ACC112 (cell line): Measurements from ENCODE around the gene NABP1.

ENCODE experiments used
- H2AFZ ChIP-seq: fragments of 200-600 bp; sonication (generic); one replicate; pipeline ENCODE4 v1.6.0; 2017; ENCODE audit warnings: antibody characterized with exemption, low read length; ENCODE audit not compliant: unreplicated experiment
- H3K27ac ChIP-seq: fragments of 200-600 bp; sonication (generic); 2 replicates; pipeline ENCODE4 v1.5.1; 2014; ENCODE audit warnings: low read depth, mild to moderate bottlenecking, antibody characterized with exemption, low read length, moderate library complexity
- H3K27me3 ChIP-seq: fragments of 200-600 bp; sonication (generic); 2 replicates; pipeline ENCODE4 v1.6.1; 2014; ENCODE audit warnings: mild to moderate bottlenecking, antibody characterized with exemption, low read length, moderate library complexity, mixed read lengths; ENCODE audit not compliant: insufficient read depth
- H3K36me3 ChIP-seq: fragments of 200-600 bp; sonication (generic); 2 replicates; pipeline ENCODE4 v1.6.1; 2016; ENCODE audit warnings: mild to moderate bottlenecking, antibody characterized with exemption, low read length, moderate library complexity, mixed read lengths; ENCODE audit not compliant: insufficient read depth
- H3K4me1 ChIP-seq: fragments of 200-600 bp; sonication (generic); one replicate; pipeline ENCODE4 v1.6.1; 2016; ENCODE audit warnings: low read length, mixed read lengths; ENCODE audit not compliant: insufficient read depth, unreplicated experiment, control insufficient read depth
- H3K4me3 ChIP-seq: fragments of 200-600 bp; sonication (generic); 2 replicates; pipeline ENCODE4 v1.5.1; 2014; ENCODE audit warnings: mild to moderate bottlenecking, low read depth, low read length
- H3K79me2 ChIP-seq: fragments of 200-600 bp; sonication (generic); one replicate; pipeline ENCODE4 v1.6.0; 2016; ENCODE audit warnings: low read length; ENCODE audit not compliant: control insufficient read depth, unreplicated experiment, insufficient read depth

NABP1 gene

GRCh38 chr2:191682126-191682525 is 4.2 kb downstream of the NABP1 start:
- Histone ChIP-seq H3K27me3 (no peaks in the 10 kb centered on the region), H3K4me3 (peak overlapping the region; percentile 96), H3K36me3 (peaks cover 50% of the 10 kb centered on the region), H2AFZ (no peak overlapping the region), H3K79me2 (peaks cover 63% of the 10 kb centered on the region), H3K4me1 (peaks cover 47% of the 10 kb centered on the region), H3K27ac (peak overlapping the region; percentile 69)

GRCh38 chr2:191686066-191686465 is 8.1 kb downstream of the NABP1 start:
- Histone ChIP-seq H3K79me2 (peaks cover 32% of the 10 kb centered on the region), H3K4me3 (peak overlapping the region; percentile 8)

GRCh38 chr2:191686729-191687128 is 8.8 kb downstream of the NABP1 start:
- H3K79me2 ChIP-seq = peaks cover 27% of the 10 kb centered on the region
- H3K4me1 ChIP-seq = peaks cover 91% of the 10 kb centered on the region
- peak overlapping the region; percentile 8; the same call in 1 of the 2 replicates for H3K4me3 ChIP-seq
- no peak overlapping the region for H2AFZ ChIP-seq
- no peaks in the 10 kb centered on the region for H3K27me3 ChIP-seq
- H3K36me3 ChIP-seq = peaks cover 47% of the 10 kb centered on the region
- H3K27ac ChIP-seq = peak overlapping the region; percentile 69

More at GRCh38 chr2:191686066-191686465, 8.1 kb downstream of the NABP1 start:
- Histone ChIP-seq H3K27ac (peak overlapping the region; percentile 69), H3K27me3 (no peaks in the 10 kb centered on the region), H3K4me1 (peaks cover 85% of the 10 kb centered on the region), H2AFZ (no peak overlapping the region), H3K36me3 (peaks cover 50% of the 10 kb centered on the region)

GRCh38 chr2:191687867-191688266 is 9.9 kb downstream of the NABP1 start:
- peaks cover 41% of the 10 kb centered on the region for H3K36me3 ChIP-seq
- no peak overlapping the region for H2AFZ ChIP-seq
- peaks cover 84% of the 10 kb centered on the region for H3K4me1 ChIP-seq
- H3K4me3 ChIP-seq = no peak overlapping the region
- no peaks in the 10 kb centered on the region for H3K27me3 ChIP-seq
- peaks cover 15% of the 10 kb centered on the region for H3K79me2 ChIP-seq
- H3K27ac ChIP-seq = peak overlapping the region; percentile 69

- peaks cover 35% of the 10 kb centered on the region for H3K36me3 ChIP-seq
- H3K27ac ChIP-seq = peak overlapping the region; percentile 69
These were observed 11.2 kb downstream of the NABP1 start for GRCh38 chr2:191688934-191689695.

GRCh38 chr2:191690327-191690726 is 12.4 kb downstream of the NABP1 start:
- Histone ChIP-seq H3K27ac (peak overlapping the region; percentile 69), H3K4me1 (peaks cover 73% of the 10 kb centered on the region), H3K79me2 (peaks cover 6% of the 10 kb centered on the region), H3K36me3 (peaks cover 25% of the 10 kb centered on the region), H2AFZ (no peak overlapping the region), H3K4me3 (no peak overlapping the region), H3K27me3 (no peaks in the 10 kb centered on the region)

More at GRCh38 chr2:191688934-191689695, 11.2 kb downstream of the NABP1 start:
- H3K4me3 ChIP-seq = no peak overlapping the region
- H3K79me2 ChIP-seq = peaks cover 11% of the 10 kb centered on the region
- H2AFZ ChIP-seq = no peak overlapping the region
- H3K27me3 ChIP-seq = no peaks in the 10 kb centered on the region
- H3K4me1 ChIP-seq = peaks cover 82% of the 10 kb centered on the region

- peak overlapping the region; percentile 54 for H3K27ac ChIP-seq
These were observed 13.2 kb downstream of the NABP1 start for GRCh38 chr2:191691016-191691735.

GRCh38 chr2:191691898-191692297 is 14.0 kb downstream of the NABP1 start:
- Histone ChIP-seq H2AFZ (no peak overlapping the region), H3K36me3 (peaks cover 9% of the 10 kb centered on the region), H3K27me3 (no peaks in the 10 kb centered on the region), H3K4me3 (no peak overlapping the region), H3K79me2 (peaks cover 2% of the 10 kb centered on the region), H3K4me1 (peaks cover 72% of the 10 kb centered on the region), H3K27ac (no peak overlapping the region)

More at GRCh38 chr2:191691016-191691735, 13.2 kb downstream of the NABP1 start:
- Histone ChIP-seq H2AFZ (no peak overlapping the region), H3K79me2 (peaks cover 6% of the 10 kb centered on the region), H3K36me3 (peaks cover 17% of the 10 kb centered on the region), H3K4me3 (no peak overlapping the region; the same call in 1 of the 2 replicates), H3K4me1 (peaks cover 73% of the 10 kb centered on the region), H3K27me3 (no peaks in the 10 kb centered on the region)

GRCh38 chr2:191692502-191693115 is 14.7 kb downstream of the NABP1 start:
- no peak overlapping the region for H2AFZ ChIP-seq
- no peaks in the 10 kb centered on the region for H3K27me3 ChIP-seq
- H3K4me3 ChIP-seq = no peak overlapping the region
- H3K36me3 ChIP-seq = peaks cover 6% of the 10 kb centered on the region; the same call in 1 of the 2 replicates
- H3K79me2 ChIP-seq = no peaks in the 10 kb centered on the region
- peaks cover 65% of the 10 kb centered on the region for H3K4me1 ChIP-seq
- H3K27ac ChIP-seq = peak overlapping the region; percentile 40

GRCh38 chr2:191693166-191693565 is 15.2 kb downstream of the NABP1 start:
- Histone ChIP-seq H3K27ac (peak overlapping the region; percentile 40), H3K4me3 (no peak overlapping the region), H3K27me3 (no peaks in the 10 kb centered on the region), H3K36me3 (peaks cover 8% of the 10 kb centered on the region), H3K4me1 (peaks cover 60% of the 10 kb centered on the region), H3K79me2 (no peaks in the 10 kb centered on the region), H2AFZ (no peak overlapping the region)
